H9 (cell line): ENCODE data around the gene EPHA3. TPM values are rescaled to one million over a fixed set of nuclear protein-coding genes. Genes with fewer than 3 reads are reported as not detected.
A peak's percentile ranks its signal among the peaks of the same experiment; 100 is the strongest.

Source experiments
- DNase-seq: peaks from one replicate; pipeline ENCODE4 v3.0.0-alpha.2; 2017
- H2AFZ ChIP-seq: one replicate; pipeline ENCODE4 v1.6.1; 2013; ENCODE audit warnings: mild to moderate bottlenecking, low read length, control low read depth, moderate library complexity
- H2AK5ac ChIP-seq: 2 replicates; pipeline ENCODE4 v1.6.1; 2013; ENCODE audit warnings: low read length, control low read depth, mixed read lengths; ENCODE audit not compliant: insufficient read length
- H2BK120ac ChIP-seq: one replicate; pipeline ENCODE4 v1.6.1; 2013; ENCODE audit warnings: low read depth, mild to moderate bottlenecking, low read length, control low read depth, inconsistent platforms; ENCODE audit not compliant: poor library complexity, severe bottlenecking
- H2BK12ac ChIP-seq: 2 replicates; pipeline ENCODE4 v1.6.1; 2013; ENCODE audit warnings: low read length, control low read depth, mixed read lengths, low read depth; ENCODE audit not compliant: insufficient read length
- H2BK15ac ChIP-seq: 2 replicates; pipeline ENCODE4 v1.6.1; 2013; ENCODE audit warnings: low read depth, low read length, control low read depth
- H2BK20ac ChIP-seq: one replicate; pipeline ENCODE4 v1.6.1; 2013; ENCODE audit warnings: low read depth, mild to moderate bottlenecking, low read length, control low read depth, inconsistent platforms; ENCODE audit not compliant: poor library complexity, severe bottlenecking
- H2BK5ac ChIP-seq: 2 replicates; pipeline ENCODE4 v1.6.1; 2013; ENCODE audit warnings: low read length, control low read depth, mixed read lengths; ENCODE audit not compliant: insufficient read length
- H3K14ac ChIP-seq: 2 replicates; pipeline ENCODE4 v1.6.1; 2013; ENCODE audit warnings: low read length, control low read depth; ENCODE audit not compliant: insufficient read depth
- H3K18ac ChIP-seq: 2 replicates; pipeline ENCODE4 v1.6.1; 2013; ENCODE audit warnings: low read depth, mild to moderate bottlenecking, mixed read lengths, low read length, control low read depth; ENCODE audit not compliant: insufficient read length
- H3K23ac ChIP-seq: 2 replicates; pipeline ENCODE4 v1.6.1; 2013; ENCODE audit warnings: low read length, control low read depth, mixed read lengths, low read depth; ENCODE audit not compliant: insufficient read length
- H3K23me2 ChIP-seq: 2 replicates; pipeline ENCODE4 v1.6.1; 2013; ENCODE audit warnings: low read depth, mild to moderate bottlenecking, mixed read lengths, low read length, control low read depth; ENCODE audit not compliant: insufficient read length, poor library complexity, severe bottlenecking
- H3K27ac ChIP-seq: 2 replicates; pipeline ENCODE4 v1.5.1; 2013; ENCODE audit warnings: low read length, control low read depth, mixed read lengths, low read depth; ENCODE audit not compliant: insufficient read length
- H3K27me3 ChIP-seq: 2 replicates; pipeline ENCODE4 v1.6.1; 2013; ENCODE audit warnings: low read length, control low read depth, inconsistent platforms; ENCODE audit not compliant: insufficient read depth
- H3K4ac ChIP-seq: 2 replicates; pipeline ENCODE4 v1.6.1; 2013; ENCODE audit warnings: low read depth, mild to moderate bottlenecking, control low read depth, inconsistent platforms, low read length, moderate library complexity
- H3K4me1 ChIP-seq: 2 replicates; pipeline ENCODE4 v1.6.1; 2013; ENCODE audit warnings: low read length, control low read depth, inconsistent platforms; ENCODE audit not compliant: insufficient read depth
- H3K4me2 ChIP-seq: 2 replicates; pipeline ENCODE4 v1.6.1; 2013; ENCODE audit warnings: low read length, control low read depth, mixed read lengths; ENCODE audit not compliant: insufficient read length, insufficient read depth
- H3K56ac ChIP-seq: 2 replicates; pipeline ENCODE4 v1.6.1; 2013; ENCODE audit warnings: low read depth, mild to moderate bottlenecking, mixed read lengths, low read length, control low read depth; ENCODE audit not compliant: insufficient read length
- H3K79me1 ChIP-seq: 2 replicates; pipeline ENCODE4 v1.6.1; 2013; ENCODE audit warnings: low read depth, mild to moderate bottlenecking, moderate library complexity, low read length, control low read depth, inconsistent platforms; ENCODE audit not compliant: insufficient read depth, poor library complexity, severe bottlenecking
- H3K79me2 ChIP-seq: 2 replicates; pipeline ENCODE4 v1.6.1; 2013; ENCODE audit warnings: low read length, control low read depth, inconsistent platforms; ENCODE audit not compliant: insufficient read depth
- H3K9ac ChIP-seq: 2 replicates; pipeline ENCODE4 v1.6.1; 2013; ENCODE audit warnings: low read length, control low read depth, mixed read lengths; ENCODE audit not compliant: insufficient read length; ENCODE audit errors: extremely low read depth
- H3K9me3 ChIP-seq: one replicate; pipeline ENCODE4 v1.6.1; 2013; ENCODE audit warnings: low read depth, low read length, inconsistent platforms; ENCODE audit not compliant: control insufficient read depth
- H3T11ph ChIP-seq: one replicate; pipeline ENCODE4 v1.6.1; 2013; ENCODE audit warnings: mild to moderate bottlenecking, low read length, control low read depth, inconsistent platforms
- H4K20me1 ChIP-seq: one replicate; pipeline ENCODE4 v1.6.1; 2013; ENCODE audit not compliant: control insufficient read depth, insufficient read length, insufficient read depth
- H4K5ac ChIP-seq: 2 replicates; pipeline ENCODE4 v1.6.1; 2013; ENCODE audit warnings: low read depth, mild to moderate bottlenecking, mixed read lengths, low read length, control low read depth; ENCODE audit not compliant: insufficient read length
- H4K8ac ChIP-seq: replicated peaks from 2 replicates; pipeline ENCODE4 v1.6.1; 2013; ENCODE audit warnings: low read length, control low read depth, mixed read lengths, low read depth; ENCODE audit not compliant: insufficient read length
- H4K91ac ChIP-seq: 2 replicates; pipeline ENCODE4 v1.6.1; 2013; ENCODE audit warnings: low read depth, mild to moderate bottlenecking, moderate library complexity, mixed read lengths, low read length, control low read depth; ENCODE audit not compliant: insufficient read length
- H3K27ac Mint-ChIP-seq, 3 experiments: 2 replicates in 2 of 3; 3 replicates in 1 of 3; pipeline ENCODE4 v1.8.0; 2020 to 2021; ENCODE audit warnings: mixed read lengths in 3 of 3, mild to moderate bottlenecking in 1 of 3, moderate library complexity in 1 of 3
- H3K27me3 Mint-ChIP-seq: 2 replicates; pipeline ENCODE4 v1.8.0; 2021; ENCODE audit warnings: low read depth, mild to moderate bottlenecking, moderate library complexity, mixed read lengths
- H3K36me3 Mint-ChIP-seq, 3 experiments: 2 replicates in 2 of 3; 3 replicates in 1 of 3; pipeline ENCODE4 v1.8.0; 2020 to 2021; ENCODE audit warnings: low read depth in 3 of 3, mixed read lengths in 3 of 3; ENCODE audit not compliant: insufficient read depth in 1 of 3
- H3K4me1 Mint-ChIP-seq, 2 experiments: 2 replicates each; pipeline ENCODE4 v1.8.0; 2020; ENCODE audit warnings: mixed read lengths in 2 of 2
- H3K4me3 Mint-ChIP-seq, 2 experiments: 2 replicates in 1 of 2; 3 replicates in 1 of 2; pipeline ENCODE4 v1.8.0; 2020 to 2021; ENCODE audit warnings: mild to moderate bottlenecking in 2 of 2, mixed read lengths in 2 of 2, moderate library complexity in 1 of 2
- H3K9me3 Mint-ChIP-seq, 2 experiments: 2 replicates in 1 of 2; 3 replicates in 1 of 2; pipeline ENCODE4 v1.8.0; 2020; ENCODE audit warnings: mild to moderate bottlenecking in 2 of 2, mixed read lengths in 2 of 2, moderate library complexity in 1 of 2
- WGBS: extraction: QIAGEN DNeasy Blood & Tissue Kit; methylation state at CpG from one replicate; pipeline ENCODE4 v1.1.7; 2013; ENCODE audit warnings: missing lambda C conversion rate, low lambda C conversion rate, mixed read lengths; ENCODE audit not compliant: insufficient read length; ENCODE audit errors: extremely low coverage; 5-methylcytosine and 5-hydroxymethylcytosine counted together
- total RNA-seq: library from RNA; stranded (reverse); gene quantifications from 2 replicates; pipeline ENCODE4 v1.2.1, GENCODE V29; 2021
- TF ChIP-seq, protein P1 (sequence below): fragments of 200-600 bp; sonication (generic); conservative IDR thresholded peaks from 3 replicates; pipeline ENCODE4 v1.8.0; 2021; ENCODE audit warnings: antibody characterized with exemption, mild to moderate bottlenecking

Gene EPHA3
- total RNA-seq, 1 experiment from 2014 or later: 0.66 TPM

DNA sequence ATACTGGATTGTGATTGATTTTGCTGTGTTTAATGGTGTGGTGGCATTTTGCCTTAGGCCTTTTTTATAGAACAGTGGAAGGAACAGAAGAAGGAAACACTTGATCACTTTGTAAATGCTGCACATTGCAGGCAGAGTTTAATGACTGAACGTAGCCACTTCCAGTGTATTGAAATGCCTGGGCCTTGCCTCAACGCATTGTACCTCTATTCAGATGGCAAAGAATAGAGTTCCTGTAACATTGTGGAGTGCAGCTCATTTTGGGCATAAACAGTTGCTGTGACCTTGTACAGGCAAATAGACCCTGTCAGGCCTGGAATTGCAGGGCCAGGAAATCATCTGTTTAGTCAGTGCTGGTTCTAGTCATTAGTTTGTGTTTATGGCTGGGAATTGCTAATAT lies 225.0 kb downstream of the EPHA3 start:
- Histone ChIP-seq H3K23ac (no peak overlapping the region), H4K91ac (no peak overlapping the region), H3K79me2 (no peaks in the 10 kb centered on the region), H3K14ac (no peak overlapping the region), H3K23me2 (no peaks in the 10 kb centered on the region), H3K18ac (no peak overlapping the region), H3T11ph (no peak overlapping the region), H3K56ac (no peak overlapping the region), H2AK5ac (no peak overlapping the region), H2AFZ (no peak overlapping the region), H3K4me2 (peak overlapping the region; percentile 0), H3K27ac (peak overlapping the region; percentile 2), H3K27me3 (no peaks in the 10 kb centered on the region), H4K8ac (no peak overlapping the region), H3K79me1 (no peaks in the 10 kb centered on the region), H3K9me3 (no peaks in the 10 kb centered on the region), H3K4me1 (peaks cover 5% of the 10 kb centered on the region; the same call in 1 of the 2 replicates), H3K9ac (no peak overlapping the region), H2BK120ac (no peak overlapping the region), H4K5ac (no peak overlapping the region), H4K20me1 (no peaks in the 10 kb centered on the region), H3K4ac (no peak overlapping the region), H2BK20ac (no peak overlapping the region), H2BK5ac (no peak overlapping the region), H2BK15ac (no peak overlapping the region), H2BK12ac (no peak overlapping the region)
- Mint-ChIP-seq H3K27ac (peak overlapping the region; percentile 31 to 91 (median 85); a peak in 5 of 7 replicates), H3K4me1 (peaks cover 33 to 37% of the 10 kb centered on the region in 2 experiments), H3K9me3 (no peaks in the 10 kb centered on the region; a peak in 1 of 5 replicates), H3K27me3 (no peaks in the 10 kb centered on the region), H3K4me3 (no peak overlapping the region; a peak in 1 of 5 replicates), H3K36me3 (no peaks in the 10 kb centered on the region; a peak in 1 of 7 replicates)
- WGBS: no CpG with 5 or more reads among the region's 2 CpGs
- TF ChIP-seq, protein P1, sequence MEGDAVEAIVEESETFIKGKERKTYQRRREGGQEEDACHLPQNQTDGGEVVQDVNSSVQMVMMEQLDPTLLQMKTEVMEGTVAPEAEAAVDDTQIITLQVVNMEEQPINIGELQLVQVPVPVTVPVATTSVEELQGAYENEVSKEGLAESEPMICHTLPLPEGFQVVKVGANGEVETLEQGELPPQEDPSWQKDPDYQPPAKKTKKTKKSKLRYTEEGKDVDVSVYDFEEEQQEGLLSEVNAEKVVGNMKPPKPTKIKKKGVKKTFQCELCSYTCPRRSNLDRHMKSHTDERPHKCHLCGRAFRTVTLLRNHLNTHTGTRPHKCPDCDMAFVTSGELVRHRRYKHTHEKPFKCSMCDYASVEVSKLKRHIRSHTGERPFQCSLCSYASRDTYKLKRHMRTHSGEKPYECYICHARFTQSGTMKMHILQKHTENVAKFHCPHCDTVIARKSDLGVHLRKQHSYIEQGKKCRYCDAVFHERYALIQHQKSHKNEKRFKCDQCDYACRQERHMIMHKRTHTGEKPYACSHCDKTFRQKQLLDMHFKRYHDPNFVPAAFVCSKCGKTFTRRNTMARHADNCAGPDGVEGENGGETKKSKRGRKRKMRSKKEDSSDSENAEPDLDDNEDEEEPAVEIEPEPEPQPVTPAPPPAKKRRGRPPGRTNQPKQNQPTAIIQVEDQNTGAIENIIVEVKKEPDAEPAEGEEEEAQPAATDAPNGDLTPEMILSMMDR: no peak
- DNase-seq: peak; percentile 34
